HFFc6 (cell line): Measurements from ENCODE around the gene TRAPPC11. TPM values are rescaled to one million over a fixed set of nuclear protein-coding genes. Genes with fewer than 3 reads are reported as not detected.
A peak's percentile ranks its signal among the peaks of the same experiment; 100 is the strongest.

Source experiments
- DNase-seq: peaks from one replicate; pipeline ENCODE4 v3.0.0-alpha.2; 2018
- H3K27ac Mint-ChIP-seq: 2 replicates; pipeline ENCODE4 v1.8.0; 2020; ENCODE audit warnings: mild to moderate bottlenecking, mixed read lengths
- H3K27me3 Mint-ChIP-seq: 2 replicates; pipeline ENCODE4 v1.8.0; 2021; ENCODE audit warnings: mild to moderate bottlenecking, moderate library complexity, mixed read lengths; ENCODE audit not compliant: insufficient read depth
- H3K36me3 Mint-ChIP-seq: 2 replicates; pipeline ENCODE4 v1.8.0; 2021; ENCODE audit warnings: low read depth, mixed read lengths
- H3K4me1 Mint-ChIP-seq: 2 replicates; pipeline ENCODE4 v1.8.0; 2020; ENCODE audit warnings: low read depth, mixed read lengths
- H3K4me3 Mint-ChIP-seq: 2 replicates; pipeline ENCODE4 v1.8.0; 2020; ENCODE audit warnings: mild to moderate bottlenecking, moderate library complexity, mixed read lengths
- H3K9me3 Mint-ChIP-seq: 2 replicates; pipeline ENCODE4 v1.8.0; 2020; ENCODE audit warnings: mild to moderate bottlenecking, mixed read lengths
- CTCF ChIP-seq: fragments of 200-600 bp; sonication (generic); IDR thresholded peaks from 2 replicates; pipeline ENCODE4 v1.5.0; 2021; ENCODE audit warnings: antibody characterized with exemption, mild to moderate bottlenecking
- long read RNA-seq: library from polyadenylated mRNA; unstranded; transcript quantifications from one replicate; pipeline ENCODE4 v2.0.0, GENCODE V29; 2019
- total RNA-seq, 6 experiments: library from RNA; stranded (reverse); fragmentation: NEBNext Ultra II Directional; extraction: Animal tissue kit (Norgen Biotek cat#: 25700); gene quantifications; 2 replicates in 1 of 6; 3 replicates in 5 of 6; pipeline ENCODE4 v1.2.3, GENCODE V29; 2021

TRAPPC11 gene
- 10 to 100 TPM; 24.8 to 29.5 (median 26.1) TPM for total RNA-seq
- long read RNA-seq, full-length matches to known transcripts: 1 of 7 reads
- long read RNA-seq, partial matches to known transcripts: 5 of 7 reads
- long read RNA-seq, other reads (novel, unspliced or antisense): 1 of 7 reads

- Mint-ChIP-seq H3K27me3 (no peaks in the 10 kb centered on the region), H3K9me3 (no peaks in the 10 kb centered on the region), H3K27ac (peak within 1 kb of the TSS; percentile 92), H3K36me3 (no peaks in the 10 kb centered on the region; the same call in 1 of the 2 replicates), H3K4me1 (peaks cover 18% of the 10 kb centered on the region), H3K4me3 (peak within 1 kb of the TSS; percentile 90)
- TF ChIP-seq CTCF: peak; percentile 41
- DNase-seq: peak; percentile 99
Measured at GRCh38 chr4:183659029-183659871, at the start of gene TRAPPC11, which contains the start of gene RWDD4. Gene TRAPPC11, plus strand, starts transcription at chr4:183659293. Its CDS starts 4,575 bp downstream, at chr4:183663868. Gene RWDD4, minus strand, starts transcription at chr4:183659185. Its CDS starts 233 bp downstream, at chr4:183658952.

GRCh38 chr4:183610033-183610432 lies 49.1 kb upstream of the TRAPPC11 start:
- no peak for TF ChIP-seq CTCF
- Mint-ChIP-seq H3K9me3 (no peaks in the 10 kb centered on the region), H3K27ac (no peak overlapping the region), H3K27me3 (peaks cover 3% of the 10 kb centered on the region; the same call in 1 of the 2 replicates), H3K4me3 (peak overlapping the region; percentile 58; the same call in 1 of the 2 replicates), H3K36me3 (no peaks in the 10 kb centered on the region), H3K4me1 (peaks cover 13% of the 10 kb centered on the region)
- DNase-seq: no peak

GRCh38 chr4:183610613-183611012 lies 48.5 kb upstream of the TRAPPC11 start:
- peak overlapping the region; percentile 53; the same call in 1 of the 2 replicates for H3K27ac Mint-ChIP-seq
- no peaks in the 10 kb centered on the region for H3K36me3 Mint-ChIP-seq
- H3K9me3 Mint-ChIP-seq: no peaks in the 10 kb centered on the region
- TF ChIP-seq CTCF: no peak
- H3K4me3 Mint-ChIP-seq: peak overlapping the region; percentile 58; the same call in 1 of the 2 replicates
- peaks cover 3% of the 10 kb centered on the region; the same call in 1 of the 2 replicates for H3K27me3 Mint-ChIP-seq
- peaks cover 13% of the 10 kb centered on the region for H3K4me1 Mint-ChIP-seq
- DNase-seq: no peak

GRCh38 chr4:183611210-183611830 lies 47.8 kb upstream of the TRAPPC11 start:
- DNase-seq: no peak
- Mint-ChIP-seq H3K4me1 (peaks cover 13% of the 10 kb centered on the region), H3K4me3 (no peak overlapping the region), H3K27ac (peak overlapping the region; percentile 53; the same call in 1 of the 2 replicates), H3K36me3 (no peaks in the 10 kb centered on the region), H3K27me3 (peaks cover 3% of the 10 kb centered on the region; the same call in 1 of the 2 replicates), H3K9me3 (no peaks in the 10 kb centered on the region)
- TF ChIP-seq CTCF: no peak
